GM12878 (cell line): Measurements from ENCODE around the gene TKFC. TPM values are rescaled to one million over a fixed set of nuclear protein-coding genes. Genes with fewer than 3 reads are reported as not detected.
A peak's percentile ranks its signal among the peaks of the same experiment; 100 is the strongest.

Experiments
- ATF3 ChIP-seq: IDR thresholded peaks from 2 replicates; pipeline ENCODE4 v1.6.1; 2011; ENCODE audit warnings: low read depth, mild to moderate bottlenecking, low read length, moderate library complexity, borderline replicate concordance; ENCODE audit errors: extremely low read depth
- EGR1 ChIP-seq, 2 experiments: IDR thresholded peaks; 1 replicate in 1 of 2; 2 replicates in 1 of 2; pipeline ENCODE4 v1.6.1; 2011 to 2012; ENCODE audit warnings: low read depth in 2 of 2, low read length in 2 of 2, borderline replicate concordance in 1 of 2, mild to moderate bottlenecking in 1 of 2, moderate library complexity in 1 of 2
- EP300 ChIP-seq, 2 experiments: fragments of 150-350 bp in 1 of 2; IDR thresholded peaks; 2 replicates each; pipeline ENCODE4 v1.6.1; 2011 to 2012; ENCODE audit warnings: low read depth in 2 of 2, low read length in 2 of 2, borderline replicate concordance in 1 of 2, improper control_type of control experiment in 1 of 2, inconsistent platforms in 1 of 2; ENCODE audit not compliant: control insufficient read depth in 1 of 2
- GATAD2B ChIP-seq: fragments of 450-650 bp; conservative IDR thresholded peaks from 2 replicates; pipeline ENCODE4 v1.6.1; 2017; ENCODE audit warnings: low read depth, mild to moderate bottlenecking, moderate library complexity
- IKZF1 ChIP-seq: fragments of 450-650 bp; conservative IDR thresholded peaks from 2 replicates; pipeline ENCODE4 v1.6.1; 2017; ENCODE audit warnings: antibody characterized with exemption, mild to moderate bottlenecking
- PBX3 ChIP-seq: IDR thresholded peaks from 2 replicates; pipeline ENCODE4 v1.6.1; 2011; ENCODE audit warnings: mild to moderate bottlenecking, low read depth, low read length, moderate library complexity; ENCODE audit not compliant: insufficient replicate concordance
- REST ChIP-seq: IDR thresholded peaks from 2 replicates; pipeline ENCODE4 v1.6.1; 2012; ENCODE audit warnings: mild to moderate bottlenecking, low read depth, low read length
- polyA plus RNA-seq, 11 experiments: library from polyadenylated mRNA; depleted of rRNA in 4 of 11; unstranded in 6 of 11; stranded (reverse) in 5 of 11; fragments of >200 nt; fragmentation: Nextera tagmentation in 4 of 11; fragmentation: Illumina TruSeq in 1 of 11; extraction: Ambion mirVana in 4 of 11; extraction: Trizol in 1 of 11; gene quantifications; 1 replicate in 1 of 11; 2 replicates in 10 of 11; pipeline versions ENCODE4 v1.2.1 to v1.2.3, GENCODE V29; 2011 to 2016; ENCODE audit warnings: inconsistent platforms in 2 of 11, missing spikeins in 2 of 11, low read depth in 1 of 11
- total RNA-seq, 4 experiments: library from RNA; depleted of rRNA in 3 of 4; stranded (reverse); fragments of >200 nt in 3 of 4; fragmentation: Illumina TruSeq in 1 of 4; extraction: Trizol in 1 of 4; gene quantifications; 2 replicates each; pipeline versions ENCODE4 v1.2.1 to v1.2.3, GENCODE V29; 2013 to 2021
- TF ChIP-seq, protein P1 (sequence below): IDR thresholded peaks from 2 replicates; pipeline ENCODE4 v1.6.1; 2012; ENCODE audit warnings: low read depth, low read length, improper control_type of control experiment
- TF ChIP-seq, protein P2 (sequence below): fragments of 450-650 bp; IDR thresholded peaks from 2 replicates; pipeline ENCODE4 v1.6.1; 2017; ENCODE audit warnings: low read depth, mild to moderate bottlenecking, moderate library complexity
- TF ChIP-seq, protein P3 (sequence below): fragments of 450-650 bp; IDR thresholded peaks from 2 replicates; pipeline ENCODE4 v1.6.1; 2017; ENCODE audit warnings: mild to moderate bottlenecking, moderate library complexity
- TF ChIP-seq, protein P4 (sequence below): fragments of 450-650 bp; formaldehyde crosslinking; IDR thresholded peaks from 2 replicates; pipeline ENCODE4 v1.4.0; 2022; ENCODE audit warnings: mild to moderate bottlenecking, moderate library complexity

The TKFC gene
- total and polyA plus RNA-seq, 10 of the 15 experiments (the other 5 are each of a cell fraction or from before 2014, with no cell fraction given): 2.4 to 113 (median 59.0) TPM

DNA sequence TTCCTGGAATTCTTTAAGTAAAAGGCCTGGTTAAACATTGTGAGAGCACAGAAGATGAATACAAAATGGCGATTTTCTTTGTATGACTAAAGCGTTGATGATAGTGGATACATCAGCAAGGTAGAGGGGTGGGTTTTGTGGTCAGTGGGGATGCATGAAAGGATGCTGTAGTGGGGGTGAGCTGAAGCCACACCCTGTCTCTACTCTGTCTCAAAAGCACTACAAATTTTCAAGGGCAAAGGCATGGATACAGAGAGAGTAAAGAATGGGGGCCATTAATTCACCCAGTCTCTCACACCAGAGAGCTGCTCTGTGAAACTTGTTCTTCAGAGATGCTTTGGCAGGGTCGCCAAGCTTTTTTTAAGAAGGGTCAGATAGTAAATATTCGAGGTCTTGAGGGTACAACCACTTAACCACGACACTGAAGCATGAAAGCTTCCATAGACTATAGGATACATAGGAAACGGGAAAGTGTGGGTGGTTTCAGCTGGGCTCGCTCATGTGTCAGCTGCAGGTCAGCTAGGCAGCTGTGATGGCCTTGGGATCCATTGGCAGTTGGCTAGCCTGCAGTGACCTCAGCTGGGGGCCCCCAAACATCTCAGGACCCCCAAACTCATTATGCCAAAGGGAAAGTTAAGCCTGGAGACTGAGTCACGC is 37.4 kb downstream of the TKFC start (continued):
- TF ChIP-seq, protein P1, sequence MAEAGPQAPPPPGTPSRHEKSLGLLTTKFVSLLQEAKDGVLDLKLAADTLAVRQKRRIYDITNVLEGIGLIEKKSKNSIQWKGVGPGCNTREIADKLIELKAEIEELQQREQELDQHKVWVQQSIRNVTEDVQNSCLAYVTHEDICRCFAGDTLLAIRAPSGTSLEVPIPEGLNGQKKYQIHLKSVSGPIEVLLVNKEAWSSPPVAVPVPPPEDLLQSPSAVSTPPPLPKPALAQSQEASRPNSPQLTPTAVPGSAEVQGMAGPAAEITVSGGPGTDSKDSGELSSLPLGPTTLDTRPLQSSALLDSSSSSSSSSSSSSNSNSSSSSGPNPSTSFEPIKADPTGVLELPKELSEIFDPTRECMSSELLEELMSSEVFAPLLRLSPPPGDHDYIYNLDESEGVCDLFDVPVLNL: no peak
- TF ChIP-seq IKZF1 (peak; percentile 75), EP300 (IDR thresholded peaks at IDR 0.05; ENCODE audit: borderline replicate concordance in 1 of 2, control insufficient read depth in 1 of 2, low read depth in 2 of 2, low read length in 2 of 2) (no peak), PBX3 (no peak), GATAD2B (no peak), ATF3 (no peak), EGR1 (IDR thresholded peaks at IDR 0.05; ENCODE audit: borderline replicate concordance in 1 of 2, low read depth in 2 of 2, low read length in 2 of 2) (no peak), REST (no peak)
- TF ChIP-seq, protein P2, sequence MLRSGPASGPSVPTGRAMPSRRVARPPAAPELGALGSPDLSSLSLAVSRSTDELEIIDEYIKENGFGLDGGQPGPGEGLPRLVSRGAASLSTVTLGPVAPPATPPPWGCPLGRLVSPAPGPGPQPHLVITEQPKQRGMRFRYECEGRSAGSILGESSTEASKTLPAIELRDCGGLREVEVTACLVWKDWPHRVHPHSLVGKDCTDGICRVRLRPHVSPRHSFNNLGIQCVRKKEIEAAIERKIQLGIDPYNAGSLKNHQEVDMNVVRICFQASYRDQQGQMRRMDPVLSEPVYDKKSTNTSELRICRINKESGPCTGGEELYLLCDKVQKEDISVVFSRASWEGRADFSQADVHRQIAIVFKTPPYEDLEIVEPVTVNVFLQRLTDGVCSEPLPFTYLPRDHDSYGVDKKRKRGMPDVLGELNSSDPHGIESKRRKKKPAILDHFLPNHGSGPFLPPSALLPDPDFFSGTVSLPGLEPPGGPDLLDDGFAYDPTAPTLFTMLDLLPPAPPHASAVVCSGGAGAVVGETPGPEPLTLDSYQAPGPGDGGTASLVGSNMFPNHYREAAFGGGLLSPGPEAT: no peak
- TF ChIP-seq, protein P3, sequence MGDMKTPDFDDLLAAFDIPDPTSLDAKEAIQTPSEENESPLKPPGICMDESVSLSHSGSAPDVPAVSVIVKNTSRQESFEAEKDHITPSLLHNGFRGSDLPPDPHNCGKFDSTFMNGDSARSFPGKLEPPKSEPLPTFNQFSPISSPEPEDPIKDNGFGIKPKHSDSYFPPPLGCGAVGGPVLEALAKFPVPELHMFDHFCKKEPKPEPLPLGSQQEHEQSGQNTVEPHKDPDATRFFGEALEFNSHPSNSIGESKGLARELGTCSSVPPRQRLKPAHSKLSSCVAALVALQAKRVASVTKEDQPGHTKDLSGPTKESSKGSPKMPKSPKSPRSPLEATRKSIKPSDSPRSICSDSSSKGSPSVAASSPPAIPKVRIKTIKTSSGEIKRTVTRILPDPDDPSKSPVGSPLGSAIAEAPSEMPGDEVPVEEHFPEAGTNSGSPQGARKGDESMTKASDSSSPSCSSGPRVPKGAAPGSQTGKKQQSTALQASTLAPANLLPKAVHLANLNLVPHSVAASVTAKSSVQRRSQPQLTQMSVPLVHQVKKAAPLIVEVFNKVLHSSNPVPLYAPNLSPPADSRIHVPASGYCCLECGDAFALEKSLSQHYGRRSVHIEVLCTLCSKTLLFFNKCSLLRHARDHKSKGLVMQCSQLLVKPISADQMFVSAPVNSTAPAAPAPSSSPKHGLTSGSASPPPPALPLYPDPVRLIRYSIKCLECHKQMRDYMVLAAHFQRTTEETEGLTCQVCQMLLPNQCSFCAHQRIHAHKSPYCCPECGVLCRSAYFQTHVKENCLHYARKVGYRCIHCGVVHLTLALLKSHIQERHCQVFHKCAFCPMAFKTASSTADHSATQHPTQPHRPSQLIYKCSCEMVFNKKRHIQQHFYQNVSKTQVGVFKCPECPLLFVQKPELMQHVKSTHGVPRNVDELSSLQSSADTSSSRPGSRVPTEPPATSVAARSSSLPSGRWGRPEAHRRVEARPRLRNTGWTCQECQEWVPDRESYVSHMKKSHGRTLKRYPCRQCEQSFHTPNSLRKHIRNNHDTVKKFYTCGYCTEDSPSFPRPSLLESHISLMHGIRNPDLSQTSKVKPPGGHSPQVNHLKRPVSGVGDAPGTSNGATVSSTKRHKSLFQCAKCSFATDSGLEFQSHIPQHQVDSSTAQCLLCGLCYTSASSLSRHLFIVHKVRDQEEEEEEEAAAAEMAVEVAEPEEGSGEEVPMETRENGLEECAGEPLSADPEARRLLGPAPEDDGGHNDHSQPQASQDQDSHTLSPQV: no peak
- TF ChIP-seq, protein P4, sequence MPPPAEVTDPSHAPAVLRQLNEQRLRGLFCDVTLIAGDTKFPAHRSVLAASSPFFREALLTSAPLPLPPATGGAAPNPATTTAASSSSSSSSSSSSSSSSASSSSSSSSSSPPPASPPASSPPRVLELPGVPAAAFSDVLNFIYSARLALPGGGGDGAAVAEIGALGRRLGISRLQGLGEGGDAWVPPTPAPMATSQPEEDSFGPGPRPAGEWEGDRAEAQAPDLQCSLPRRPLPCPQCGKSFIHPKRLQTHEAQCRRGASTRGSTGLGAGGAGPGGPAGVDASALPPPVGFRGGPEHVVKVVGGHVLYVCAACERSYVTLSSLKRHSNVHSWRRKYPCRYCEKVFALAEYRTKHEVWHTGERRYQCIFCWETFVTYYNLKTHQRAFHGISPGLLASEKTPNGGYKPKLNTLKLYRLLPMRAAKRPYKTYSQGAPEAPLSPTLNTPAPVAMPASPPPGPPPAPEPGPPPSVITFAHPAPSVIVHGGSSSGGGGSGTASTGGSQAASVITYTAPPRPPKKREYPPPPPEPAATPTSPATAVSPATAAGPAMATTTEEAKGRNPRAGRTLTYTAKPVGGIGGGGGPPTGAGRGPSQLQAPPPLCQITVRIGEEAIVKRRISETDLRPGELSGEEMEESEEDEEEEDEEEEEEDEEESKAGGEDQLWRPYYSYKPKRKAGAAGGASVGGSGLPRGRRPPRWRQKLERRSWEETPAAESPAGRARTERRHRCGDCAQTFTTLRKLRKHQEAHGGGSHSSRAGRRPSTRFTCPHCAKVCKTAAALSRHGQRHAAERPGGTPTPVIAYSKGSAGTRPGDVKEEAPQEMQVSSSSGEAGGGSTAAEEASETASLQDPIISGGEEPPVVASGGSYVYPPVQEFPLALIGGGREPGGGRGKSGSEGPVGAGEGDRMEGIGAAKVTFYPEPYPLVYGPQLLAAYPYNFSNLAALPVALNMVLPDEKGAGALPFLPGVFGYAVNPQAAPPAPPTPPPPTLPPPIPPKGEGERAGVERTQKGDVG (CRISPR knock-in tag): no peak
